Spleen (tissue), 11 donors: Measurements from ENCODE around the gene URB1. TPM values are rescaled to one million over a fixed set of nuclear protein-coding genes. Genes with fewer than 3 reads are reported as not detected.

ENCODE experiments used
- DNase-seq: peaks from one replicate; pipeline ENCODE4 v3.0.0-alpha.2; 2020
- H3K27ac ChIP-seq, 8 donors: fragments of 200-600 bp; sonication (generic) in 7 of 8; 1 replicate in 4 of 8; 2 replicates in 4 of 8; pipeline versions ENCODE4 v1.5.0 to v1.8.0; 2016 to 2021; ENCODE audit warnings: inconsistent platforms in 4 of 8, mild to moderate bottlenecking in 4 of 8, moderate library complexity in 1 of 8
- H3K27me3 ChIP-seq, 7 donors: fragments of 200-600 bp; sonication (generic) in 6 of 7; replicated peaks in 1 of 7; 1 replicate in 4 of 7; 2 replicates in 3 of 7; pipeline versions ENCODE4 v1.5.0 to v1.8.0; 2016 to 2021; ENCODE audit warnings: inconsistent platforms in 3 of 7, mild to moderate bottlenecking in 1 of 7
- H3K36me3 ChIP-seq, 6 donors: fragments of 200-600 bp; sonication (generic) in 5 of 6; 1 replicate in 4 of 6; 2 replicates in 2 of 6; pipeline versions ENCODE4 v1.5.0 to v1.8.0; 2016 to 2021; ENCODE audit warnings: inconsistent platforms in 2 of 6
- H3K4me1 ChIP-seq, 6 donors: fragments of 200-600 bp; sonication (generic) in 5 of 6; 1 replicate in 3 of 6; 2 replicates in 3 of 6; pipeline versions ENCODE4 v1.5.0 to v1.8.0; 2016 to 2021; ENCODE audit warnings: inconsistent platforms in 3 of 6
- H3K4me3 ChIP-seq, 8 donors: fragments of 200-600 bp; sonication (generic) in 7 of 8; 1 replicate in 4 of 8; 2 replicates in 4 of 8; pipeline versions ENCODE4 v1.5.0 to v1.8.0; 2016 to 2021; ENCODE audit warnings: inconsistent platforms in 4 of 8, mild to moderate bottlenecking in 4 of 8, moderate library complexity in 2 of 8
- H3K9me3 ChIP-seq, 8 donors: fragments of 200-600 bp; sonication (generic) in 7 of 8; 1 replicate in 4 of 8; 2 replicates in 4 of 8; pipeline versions ENCODE4 v1.5.0 to v1.8.0; 2016 to 2021; ENCODE audit warnings: inconsistent platforms in 4 of 8
- POLR2A ChIP-seq, 3 donors: fragments of 450-650 bp; IDR thresholded peaks; one replicate each; pipeline ENCODE4 v1.5.1; 2017; ENCODE audit warnings: antibody characterized with exemption in 3 of 3, mild to moderate bottlenecking in 1 of 3
- POLR2AphosphoS5 ChIP-seq, 3 donors: sonication (generic); formaldehyde crosslinking; IDR thresholded peaks; one replicate each; pipeline ENCODE4 v1.5.1; 2017; ENCODE audit warnings: antibody characterized with exemption in 3 of 3
- WGBS, 5 donors: extraction: QIAGEN DNeasy Blood & Tissue Kit in 3 of 5; methylation state at CpG; one replicate each; pipeline versions ENCODE4 v1.1.5 to v1.1.7; 2013 to 2018; 5-methylcytosine and 5-hydroxymethylcytosine counted together
- intact Hi-C: fragments of 100-400 bp; cut with DNase I; formaldehyde crosslinking; loops from one replicate; pipeline ENCODE4 v1.15.0; 2023; ENCODE audit warnings: low total_unique reads
- polyA plus RNA-seq, 3 donors: library from polyadenylated mRNA; stranded (reverse); fragments of 200-250 nt; gene quantifications; one replicate each; pipeline ENCODE4 v1.2.1, GENCODE V29; 2013
- total RNA-seq, 7 donors: library from RNA; depleted of rRNA in 3 of 7; stranded (reverse); fragments of >200 nt in 3 of 7; fragmentation: NEBNext Ultra II Directional in 4 of 7; extraction: Animal tissue kit (Norgen Biotek cat#: 25700) in 4 of 7; gene quantifications; one replicate each; pipeline versions ENCODE4 v1.1.0 to v1.2.1, GENCODE V29; 2016 to 2021
- TF ChIP-seq, protein P1 (sequence below), 11 experiments: fragments of 200-600 bp in 7 of 11; fragments of 450-650 bp in 4 of 11; sonication (generic) in 4 of 11; IDR thresholded peaks in 8 of 11; conservative IDR thresholded peaks in 3 of 11; 1 replicate in 7 of 11; 2 replicates in 4 of 11; pipeline versions ENCODE4 v1.4.0 to v1.8.0; 2016 to 2021; ENCODE audit warnings: antibody characterized with exemption in 11 of 11, inconsistent platforms in 4 of 11, mild to moderate bottlenecking in 1 of 11
- donor health status: healthy with polysubstance abuse.
- donor health status: DM: no; HTN: no; CAD: no; lungs with moderate emphysema.
- donor health status: DM: no; HTN: no; CAD: no.
- donor health status: Bipolar disorder and iron deficiency.
- donor health status: healthy.
- donor health status: DM: no; HTN: no; CAD: no.
- donor health status: DM: yes; HTN: yes; CAD: no.

The URB1 gene
- total and polyA plus RNA-seq, 10 donors: 2.0 to 20.8 (median 12.0) TPM

DNA sequence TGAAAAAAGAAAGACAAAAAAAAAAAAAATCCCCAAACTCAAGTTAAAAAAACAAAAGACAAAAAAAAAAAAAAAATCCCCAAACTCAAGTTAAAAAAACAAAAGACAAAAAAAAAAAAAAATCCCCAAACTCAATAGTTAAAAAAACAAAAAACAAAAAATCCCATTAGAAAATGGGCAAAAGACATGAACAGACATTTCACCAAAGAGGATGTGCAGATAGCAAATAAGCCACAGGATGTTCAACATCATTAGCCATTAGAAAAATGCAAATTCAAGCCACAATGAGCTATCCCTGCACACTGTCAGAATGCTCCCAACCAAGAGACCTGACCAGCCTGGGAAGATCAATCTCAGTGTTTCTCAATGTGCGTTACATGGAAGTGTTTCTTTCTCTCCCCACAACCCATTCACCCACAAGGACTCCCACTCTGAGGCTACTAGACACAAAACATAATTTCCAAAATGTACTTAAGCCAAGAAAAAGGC is 60.3 kb downstream of the URB1 start:
- 86 to 100% (median 96%) methylated on average over 1 of the region's 1 CpG for WGBS, 5 donors
- H3K27ac ChIP-seq: no peak overlapping the region

DNA sequence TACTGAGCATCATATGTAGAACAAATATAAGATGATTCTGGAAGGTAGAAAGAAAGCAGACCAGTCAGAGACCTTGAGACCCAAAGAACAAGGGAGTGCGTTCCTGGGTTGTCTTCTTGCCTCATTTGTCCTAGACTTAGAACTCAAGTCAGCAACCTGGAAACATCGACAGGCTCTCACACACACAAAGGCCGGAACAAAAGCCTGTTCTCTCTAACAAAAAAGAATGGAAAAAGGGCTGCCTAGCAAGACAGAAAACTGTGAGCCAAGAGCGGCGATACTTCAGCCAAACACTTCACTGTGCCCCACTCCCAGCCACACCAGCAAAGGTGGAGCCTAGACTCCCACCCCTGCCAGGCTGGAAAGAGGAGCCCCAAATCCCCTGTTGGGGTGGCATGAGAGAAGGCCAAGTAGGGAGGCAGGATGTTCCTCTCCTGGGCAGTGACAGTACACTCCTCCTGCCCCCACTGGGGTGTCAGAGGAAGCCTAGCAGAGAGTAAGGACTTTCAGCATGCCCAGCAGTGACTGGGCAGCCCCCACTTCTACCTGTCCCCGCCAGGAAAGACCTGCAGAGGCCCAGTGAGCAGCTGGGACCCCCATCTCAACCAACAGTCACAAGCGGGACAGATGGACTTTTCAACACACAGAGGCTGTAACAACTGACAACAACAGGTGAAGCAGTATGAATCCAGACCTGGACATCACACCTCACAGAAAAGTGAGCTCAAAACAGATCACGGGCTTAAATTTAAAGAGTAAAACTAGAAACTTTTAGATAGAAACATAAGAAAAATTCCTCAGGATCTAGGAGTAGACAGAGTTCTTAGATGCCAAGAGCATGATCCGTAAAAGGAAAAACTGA is 61.1 kb downstream of the URB1 start:
- H3K4me1 ChIP-seq: peaks cover 0 to 12% (median 0%) of the 10 kb centered on the region in 6 donors
- intact Hi-C loops: no loop called here
- H3K9me3 ChIP-seq: no peaks in the 10 kb centered on the region
- no peaks in the 10 kb centered on the region for H3K27me3 ChIP-seq
- H3K27ac ChIP-seq: no peak overlapping the region
- H3K4me3 ChIP-seq: no peak overlapping the region
- peaks cover 0 to 97% (median 68%) of the 10 kb centered on the region in 6 donors for H3K36me3 ChIP-seq
- DNase-seq: no peak
- TF ChIP-seq POLR2AphosphoS5 (IDR thresholded peaks at IDR 0.05) (no peak), POLR2A (IDR thresholded peaks at IDR 0.05) (no peak)
- TF ChIP-seq, protein P1, sequence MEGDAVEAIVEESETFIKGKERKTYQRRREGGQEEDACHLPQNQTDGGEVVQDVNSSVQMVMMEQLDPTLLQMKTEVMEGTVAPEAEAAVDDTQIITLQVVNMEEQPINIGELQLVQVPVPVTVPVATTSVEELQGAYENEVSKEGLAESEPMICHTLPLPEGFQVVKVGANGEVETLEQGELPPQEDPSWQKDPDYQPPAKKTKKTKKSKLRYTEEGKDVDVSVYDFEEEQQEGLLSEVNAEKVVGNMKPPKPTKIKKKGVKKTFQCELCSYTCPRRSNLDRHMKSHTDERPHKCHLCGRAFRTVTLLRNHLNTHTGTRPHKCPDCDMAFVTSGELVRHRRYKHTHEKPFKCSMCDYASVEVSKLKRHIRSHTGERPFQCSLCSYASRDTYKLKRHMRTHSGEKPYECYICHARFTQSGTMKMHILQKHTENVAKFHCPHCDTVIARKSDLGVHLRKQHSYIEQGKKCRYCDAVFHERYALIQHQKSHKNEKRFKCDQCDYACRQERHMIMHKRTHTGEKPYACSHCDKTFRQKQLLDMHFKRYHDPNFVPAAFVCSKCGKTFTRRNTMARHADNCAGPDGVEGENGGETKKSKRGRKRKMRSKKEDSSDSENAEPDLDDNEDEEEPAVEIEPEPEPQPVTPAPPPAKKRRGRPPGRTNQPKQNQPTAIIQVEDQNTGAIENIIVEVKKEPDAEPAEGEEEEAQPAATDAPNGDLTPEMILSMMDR (IDR thresholded peaks at IDR 0.05 in 8 of 11, conservative IDR thresholded peaks at IDR 0.05 in 3 of 11): no peak
- WGBS, 5 donors: 91 to 96% (median 96%) methylated on average over 9 of the region's 9 CpGs

More for the DNA sequence above, 60.3 kb downstream of the URB1 start:
- H3K36me3 ChIP-seq: peaks cover 0 to 97% (median 74%) of the 10 kb centered on the region in 6 donors
- TF ChIP-seq POLR2A (IDR thresholded peaks at IDR 0.05): no peak
- no peak for TF ChIP-seq POLR2AphosphoS5 (IDR thresholded peaks at IDR 0.05)
- TF ChIP-seq, protein P1 (IDR thresholded peaks at IDR 0.05 in 8 of 11, conservative IDR thresholded peaks at IDR 0.05 in 3 of 11): no peak
- DNase-seq: no peak
- H3K4me1 ChIP-seq: peaks cover 0 to 12% (median 0%) of the 10 kb centered on the region in 6 donors
- no peak overlapping the region for H3K4me3 ChIP-seq
- H3K9me3 ChIP-seq: no peaks in the 10 kb centered on the region
- intact Hi-C loops: no loop called here
- H3K27me3 ChIP-seq: no peaks in the 10 kb centered on the region

DNA sequence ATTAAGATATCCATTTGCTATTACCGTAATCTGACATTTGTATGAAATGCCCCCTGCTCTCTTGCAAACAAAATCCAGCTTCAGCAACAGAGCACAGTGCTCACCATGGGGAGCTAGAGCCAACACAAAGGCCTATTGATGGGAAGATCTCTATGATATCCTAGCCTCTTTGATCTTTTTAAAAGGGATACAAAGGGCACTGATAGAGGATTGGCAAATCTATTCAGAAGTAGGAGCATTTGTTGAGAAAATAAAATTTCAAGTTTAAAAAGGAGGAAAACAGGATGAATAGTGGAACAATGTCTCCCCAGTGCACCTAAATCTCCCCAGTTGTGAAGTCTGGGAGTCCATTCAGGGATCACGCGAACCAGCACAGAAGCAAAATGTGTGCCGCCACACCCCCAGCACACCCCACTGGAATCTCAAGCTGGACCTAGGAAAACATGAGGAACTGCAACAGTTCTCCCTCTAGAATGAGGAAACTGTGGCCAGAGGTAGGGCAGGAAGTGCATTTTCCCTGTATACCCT is 62.0 kb downstream of the URB1 start:
- no peak overlapping the region for H3K4me3 ChIP-seq
- H3K27ac ChIP-seq: no peak overlapping the region
- TF ChIP-seq POLR2AphosphoS5 (IDR thresholded peaks at IDR 0.05) (no peak), POLR2A (IDR thresholded peaks at IDR 0.05) (no peak)
- TF ChIP-seq, protein P1 (IDR thresholded peaks at IDR 0.05 in 8 of 11, conservative IDR thresholded peaks at IDR 0.05 in 3 of 11): no peak
- no peaks in the 10 kb centered on the region for H3K9me3 ChIP-seq
- H3K4me1 ChIP-seq: peaks cover 0 to 12% (median 0%) of the 10 kb centered on the region in 6 donors
- H3K27me3 ChIP-seq: no peaks in the 10 kb centered on the region
- no peak for DNase-seq
- intact Hi-C loops: no loop called here
- 96 to 98% (median 98%) methylated on average over 4 of the region's 4 CpGs for WGBS, 5 donors
- peaks cover 0 to 97% (median 68%) of the 10 kb centered on the region in 6 donors for H3K36me3 ChIP-seq

DNA sequence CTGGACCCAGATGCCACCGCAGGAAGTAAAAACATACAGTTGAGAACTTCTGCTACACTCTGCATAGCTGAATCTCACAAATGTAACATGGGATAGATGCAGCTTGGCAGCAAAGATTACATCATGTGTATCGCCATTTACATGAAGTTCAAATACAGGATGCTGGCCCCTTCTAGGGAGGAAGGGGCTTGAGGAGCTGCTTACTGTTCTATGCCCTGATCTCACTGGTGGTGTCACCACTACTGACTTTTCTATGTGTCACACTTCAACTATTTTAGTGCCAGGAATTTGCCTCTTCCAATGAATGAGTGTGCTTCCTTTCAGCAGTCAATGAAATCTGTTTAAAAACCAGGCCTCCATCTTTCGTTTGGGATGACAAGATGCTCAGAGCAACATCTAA is 63.0 kb downstream of the URB1 start:
- no peak overlapping the region for H3K4me3 ChIP-seq
- intact Hi-C loops: no loop called here
- H3K36me3 ChIP-seq: peaks cover 0 to 97% (median 66%) of the 10 kb centered on the region in 6 donors
- peak overlapping the region in 1 of 8 donors; percentile 42 for H3K27ac ChIP-seq
- WGBS, 5 donors: 77 to 91% (median 78%) methylated on average over 3 of the region's 3 CpGs
- H3K4me1 ChIP-seq: peaks cover 0 to 12% (median 0%) of the 10 kb centered on the region in 6 donors
- H3K9me3 ChIP-seq: no peaks in the 10 kb centered on the region
- no peak for DNase-seq
- TF ChIP-seq POLR2AphosphoS5 (IDR thresholded peaks at IDR 0.05) (no peak), POLR2A (IDR thresholded peaks at IDR 0.05) (no peak)
- TF ChIP-seq, protein P1 (IDR thresholded peaks at IDR 0.05 in 8 of 11, conservative IDR thresholded peaks at IDR 0.05 in 3 of 11): no peak
- H3K27me3 ChIP-seq: no peaks in the 10 kb centered on the region
